Stimulated activated effector memory CD8-positive, alpha-beta T cell treated with anti-CD3 and anti-CD28 coated beads, Interleukin-12 subunit alpha, Interleukin-12 subunit beta, amount 100 ng/mL, for 72 hours (primary cell): ENCODE data around the gene ARHGEF16.

Source experiments
- ATAC-seq: fragments of 150-1000 bp; cut with Tn5 transposase; 2 replicates; pipeline ENCODE4 v1.10.0; 2021
- DNase-seq, 2 donors: peaks; one replicate each; pipeline ENCODE4 v3.0.0; 2021 to 2022; ENCODE audit warnings: low spot score in 2 of 2
- H3K27ac Mint-ChIP-seq: one replicate; pipeline ENCODE4 v1.8.0; 2022; ENCODE audit warnings: mild to moderate bottlenecking, mixed read lengths
- H3K36me3 Mint-ChIP-seq: one replicate; pipeline ENCODE4 v1.8.0; 2022; ENCODE audit warnings: mild to moderate bottlenecking, mixed read lengths
- H3K4me1 Mint-ChIP-seq: one replicate; pipeline ENCODE4 v1.8.0; 2022; ENCODE audit warnings: mixed read lengths
- H3K4me3 Mint-ChIP-seq: one replicate; pipeline ENCODE4 v1.8.0; 2022; ENCODE audit warnings: mild to moderate bottlenecking, mixed read lengths
- H3K9me3 Mint-ChIP-seq: one replicate; pipeline ENCODE4 v1.8.0; 2022; ENCODE audit warnings: mixed read lengths

ARHGEF16 gene

DNA sequence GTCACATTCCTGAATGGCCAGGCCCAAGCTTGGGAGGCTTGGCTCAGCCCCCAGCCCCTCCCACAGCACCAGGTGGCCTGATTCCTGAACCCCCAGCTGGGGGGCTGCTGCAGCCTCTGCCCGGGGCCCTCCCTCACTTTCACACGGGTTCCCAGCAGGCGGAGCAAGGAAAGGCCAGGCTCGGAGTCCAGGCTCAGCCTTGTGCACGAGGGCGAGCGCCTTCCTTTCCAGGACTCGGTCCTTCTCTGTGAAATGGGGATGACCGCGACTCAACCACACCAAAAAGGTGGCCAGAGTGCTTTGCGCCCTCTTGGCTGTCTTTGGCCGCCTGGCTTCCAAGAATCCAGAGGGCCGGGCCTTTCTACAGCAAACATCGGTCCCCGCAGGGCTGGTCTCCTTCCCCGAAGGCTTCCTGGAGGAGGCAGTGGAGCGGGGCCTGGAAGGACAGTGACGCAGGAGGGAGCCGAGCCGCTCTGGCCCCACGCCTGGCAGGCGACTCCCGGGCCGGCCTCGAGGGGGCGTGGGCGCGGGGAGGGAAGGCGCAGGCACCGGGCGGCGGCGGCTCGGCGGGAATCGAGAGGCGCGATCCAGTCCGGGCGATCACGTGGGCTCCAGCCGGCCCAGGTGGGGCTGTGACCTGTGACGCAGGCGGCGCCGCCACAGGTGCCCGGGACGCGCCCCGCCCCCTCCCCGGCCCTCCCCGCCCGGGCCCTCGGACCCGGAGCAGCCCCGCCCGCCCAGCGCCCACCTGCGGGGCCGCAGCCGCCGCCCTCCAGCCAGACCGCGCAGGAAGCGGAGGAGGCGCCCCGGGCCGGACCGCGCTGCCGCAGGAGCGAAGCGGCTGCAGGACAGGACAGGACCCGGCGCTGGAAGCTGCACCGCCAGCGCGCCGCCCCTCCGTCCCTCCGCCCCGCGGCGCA lies at the start of gene ARHGEF16:
Gene ARHGEF16 (plus strand): TSS at position 775 of the 920 bp plus-strand sequence. CDS start 8,420 bp downstream, outside the sequence.
- Mint-ChIP-seq H3K36me3 (no peaks in the 10 kb centered on the region), H3K27ac (no peak within 1 kb of the TSS), H3K9me3 (no peaks in the 10 kb centered on the region), H3K4me3 (peak within 1 kb of the TSS; percentile 56), H3K4me1 (no peaks in the 10 kb centered on the region)
- DNase-seq (no peak), ATAC-seq (peak; percentile 19)

DNA sequence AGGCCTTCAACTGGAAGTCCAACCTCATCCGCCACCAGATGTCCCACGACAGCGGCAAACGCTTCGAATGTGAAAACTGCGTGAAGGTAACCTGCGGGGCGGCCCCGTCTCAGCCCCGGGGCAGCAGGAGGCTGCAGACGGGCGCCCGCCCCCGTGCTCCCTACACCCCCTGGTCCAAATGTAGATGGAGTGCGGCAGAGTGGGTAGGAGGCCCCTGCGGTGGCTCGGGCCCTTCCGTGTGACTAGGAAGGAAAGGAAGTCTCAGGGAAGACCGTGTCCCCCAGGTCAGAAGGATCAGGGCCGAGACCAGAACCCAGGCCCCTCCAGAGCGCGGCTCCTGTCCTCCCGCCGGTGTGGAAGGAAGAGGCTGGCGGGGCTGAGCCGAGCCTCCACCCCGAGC lies 49.7 kb upstream of the ARHGEF16 start:
- no peak for ATAC-seq
- no peaks in the 10 kb centered on the region for H3K36me3 Mint-ChIP-seq
- no peak overlapping the region for H3K4me3 Mint-ChIP-seq
- no peak for DNase-seq
- no peaks in the 10 kb centered on the region for H3K9me3 Mint-ChIP-seq
- no peaks in the 10 kb centered on the region for H3K4me1 Mint-ChIP-seq
- H3K27ac Mint-ChIP-seq: no peak overlapping the region

DNA sequence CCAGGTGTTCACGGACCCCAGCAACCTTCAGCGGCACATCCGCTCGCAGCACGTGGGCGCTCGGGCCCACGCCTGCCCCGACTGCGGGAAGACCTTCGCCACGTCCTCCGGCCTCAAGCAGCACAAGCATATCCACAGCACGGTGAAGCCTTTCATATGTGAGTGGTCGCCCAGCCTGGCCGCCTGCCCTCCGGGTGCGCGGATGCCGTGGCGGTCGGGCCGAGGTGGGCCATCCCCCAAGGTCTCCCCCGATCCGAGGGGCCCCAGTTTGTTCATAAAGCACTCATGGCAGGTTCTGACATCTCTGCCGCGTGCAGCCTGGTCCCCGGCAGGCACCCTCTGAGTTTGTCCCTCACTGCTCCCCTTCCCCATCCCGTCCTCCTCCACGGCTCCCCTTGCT lies 49.0 kb upstream of the ARHGEF16 start:
- H3K4me1 Mint-ChIP-seq: no peaks in the 10 kb centered on the region

DNA sequence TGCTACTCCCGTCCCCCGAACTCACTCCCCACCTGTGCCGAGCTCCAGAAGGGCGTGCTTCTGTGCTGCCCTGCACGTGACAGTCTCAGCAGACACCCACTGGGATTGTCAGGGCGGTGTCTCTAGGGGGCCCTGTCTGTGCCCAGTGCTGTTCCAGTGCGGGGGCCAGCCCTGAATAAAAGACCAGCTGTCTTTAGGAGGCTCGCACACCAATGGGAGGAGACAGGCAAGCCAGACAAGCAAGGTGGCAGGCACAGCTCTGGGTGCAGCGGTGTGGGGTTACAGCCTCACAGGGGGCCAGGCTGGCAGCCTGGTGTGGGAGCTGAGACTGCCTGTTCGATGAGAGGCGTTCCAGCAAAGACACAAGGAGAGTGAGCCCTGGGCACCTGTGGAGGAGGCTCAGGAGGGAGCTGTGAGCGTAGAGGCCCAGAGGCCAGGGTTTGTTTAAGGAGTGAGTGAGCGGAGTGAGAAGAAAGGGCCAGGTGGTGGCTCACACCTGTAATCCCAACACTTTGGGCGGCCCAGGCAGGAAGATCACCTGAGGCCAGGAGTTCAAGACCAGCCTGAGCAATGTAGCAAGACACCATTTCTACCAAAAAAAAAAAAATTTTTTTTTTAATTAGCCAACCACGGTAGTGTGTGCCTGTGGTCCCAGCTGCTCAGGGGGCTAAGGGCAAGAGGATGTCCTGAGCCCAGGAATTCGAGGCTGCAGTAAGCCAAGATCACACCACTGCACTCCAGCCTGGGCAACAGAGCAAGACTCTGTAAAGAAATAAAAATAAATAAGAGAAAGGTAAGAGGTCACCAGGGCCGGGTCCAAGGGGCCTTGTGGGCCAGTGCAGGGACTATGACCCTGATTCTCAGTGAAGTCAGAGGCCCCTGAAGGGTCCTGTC lies 48.2 kb upstream of the ARHGEF16 start:
- DNase-seq (no peak), ATAC-seq (no peak)
- H3K9me3 Mint-ChIP-seq: no peaks in the 10 kb centered on the region
- H3K27ac Mint-ChIP-seq: no peak overlapping the region
- no peaks in the 10 kb centered on the region for H3K4me1 Mint-ChIP-seq
- no peaks in the 10 kb centered on the region for H3K36me3 Mint-ChIP-seq
- H3K4me3 Mint-ChIP-seq: no peak overlapping the region

More for the DNA sequence above, 49.0 kb upstream of the ARHGEF16 start:
- Mint-ChIP-seq H3K4me3 (no peak overlapping the region), H3K9me3 (no peaks in the 10 kb centered on the region), H3K27ac (no peak overlapping the region), H3K36me3 (no peaks in the 10 kb centered on the region)
- DNase-seq (no peak), ATAC-seq (no peak)

DNA sequence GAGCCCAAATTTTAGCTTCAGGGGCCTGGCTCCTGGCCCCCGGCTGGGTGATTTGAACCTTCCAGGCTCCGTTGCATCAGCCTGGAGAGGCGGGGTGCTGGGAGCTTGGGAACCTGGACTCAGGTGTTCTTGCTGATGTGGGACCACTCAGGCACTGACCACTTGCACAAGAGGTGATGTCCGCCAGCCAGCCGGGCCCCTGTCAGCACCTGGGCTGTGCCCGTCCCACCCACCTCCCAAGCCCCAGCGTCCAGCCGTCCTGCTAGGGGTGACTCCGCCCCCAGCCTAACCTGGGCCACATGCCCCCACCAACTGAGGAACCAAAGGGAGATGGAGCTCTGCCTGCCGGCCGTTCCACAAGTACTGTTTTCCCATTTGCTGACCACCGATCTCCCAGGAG lies 47.4 kb upstream of the ARHGEF16 start:
- H3K27ac Mint-ChIP-seq: no peak overlapping the region
- no peak for DNase-seq
- no peaks in the 10 kb centered on the region for H3K4me1 Mint-ChIP-seq
- no peak overlapping the region for H3K4me3 Mint-ChIP-seq
- no peak for ATAC-seq
- no peaks in the 10 kb centered on the region for H3K36me3 Mint-ChIP-seq
- no peaks in the 10 kb centered on the region for H3K9me3 Mint-ChIP-seq

DNA sequence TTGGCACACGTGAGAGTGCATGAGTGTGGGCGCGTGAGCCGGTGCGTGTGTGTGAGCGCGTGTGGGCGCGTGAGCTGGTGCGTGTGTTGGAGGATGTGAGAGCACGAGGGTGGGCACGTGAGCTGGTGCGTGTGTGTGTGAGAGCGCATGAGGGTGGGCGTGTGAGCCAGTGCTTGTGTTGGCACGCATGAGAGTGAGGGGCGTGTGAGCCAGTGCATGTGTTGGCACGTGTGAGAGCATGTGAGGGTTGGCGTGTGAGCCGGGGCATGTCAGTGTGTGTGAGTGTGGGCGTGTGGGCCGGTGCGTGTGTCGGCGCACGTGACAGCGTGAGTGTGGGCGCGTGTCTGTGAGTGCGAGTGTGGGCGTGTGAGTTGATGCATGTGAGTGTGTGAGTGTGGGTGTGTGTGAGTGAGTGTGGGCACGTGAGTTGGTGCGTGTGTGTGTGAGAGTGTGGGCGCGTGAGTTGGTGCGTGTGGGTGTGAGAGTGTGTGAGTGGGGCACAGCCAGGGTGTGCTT lies 45.7 kb upstream of the ARHGEF16 start:
- H3K4me3 Mint-ChIP-seq: no peak overlapping the region
- ATAC-seq: no peak
- no peak overlapping the region for H3K27ac Mint-ChIP-seq
- H3K36me3 Mint-ChIP-seq: no peaks in the 10 kb centered on the region
- H3K9me3 Mint-ChIP-seq: no peaks in the 10 kb centered on the region
- DNase-seq: no peak
- no peaks in the 10 kb centered on the region for H3K4me1 Mint-ChIP-seq

DNA sequence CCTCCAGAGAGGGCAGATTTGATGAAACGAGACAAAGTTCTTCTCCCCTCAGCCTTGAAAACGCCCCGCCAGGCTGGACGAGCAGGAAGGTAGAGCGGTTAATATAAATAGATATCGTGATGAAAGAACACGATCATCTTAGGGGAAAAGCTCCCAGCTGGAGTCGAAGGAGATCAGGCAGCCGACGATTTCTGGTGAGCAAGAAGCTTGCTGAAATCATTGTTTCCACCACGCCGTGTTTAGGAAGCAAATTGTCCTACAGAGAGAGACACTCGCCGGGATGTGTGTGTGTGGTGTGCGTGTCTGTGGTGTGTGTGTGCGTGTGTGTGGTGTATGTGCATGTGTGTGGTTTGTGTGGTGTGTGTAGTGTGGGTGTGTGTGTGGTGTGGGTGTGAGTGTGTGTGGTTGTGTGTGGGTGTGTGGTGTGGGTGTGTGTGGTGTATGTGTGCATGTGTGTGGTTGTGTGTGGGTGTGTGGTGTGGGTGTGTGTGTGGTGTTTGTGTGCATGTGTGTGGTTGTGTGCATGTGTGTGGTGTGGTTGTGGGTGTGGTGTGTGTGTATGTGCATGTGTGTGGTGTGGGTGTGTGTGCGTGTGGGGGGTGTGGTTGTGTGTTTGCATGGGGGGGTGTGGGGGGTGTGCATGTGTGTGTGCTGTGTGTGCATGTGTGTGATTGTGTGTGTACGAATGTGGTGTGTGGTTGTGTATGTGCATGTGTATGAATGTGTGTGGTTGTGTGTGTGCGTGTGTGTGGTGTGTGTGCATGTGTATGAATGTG lies 44.9 kb upstream of the ARHGEF16 start:
- Mint-ChIP-seq H3K36me3 (no peaks in the 10 kb centered on the region), H3K4me1 (no peaks in the 10 kb centered on the region), H3K9me3 (no peaks in the 10 kb centered on the region), H3K27ac (no peak overlapping the region), H3K4me3 (no peak overlapping the region)
- DNase-seq: no peak
- ATAC-seq: no peak

DNA sequence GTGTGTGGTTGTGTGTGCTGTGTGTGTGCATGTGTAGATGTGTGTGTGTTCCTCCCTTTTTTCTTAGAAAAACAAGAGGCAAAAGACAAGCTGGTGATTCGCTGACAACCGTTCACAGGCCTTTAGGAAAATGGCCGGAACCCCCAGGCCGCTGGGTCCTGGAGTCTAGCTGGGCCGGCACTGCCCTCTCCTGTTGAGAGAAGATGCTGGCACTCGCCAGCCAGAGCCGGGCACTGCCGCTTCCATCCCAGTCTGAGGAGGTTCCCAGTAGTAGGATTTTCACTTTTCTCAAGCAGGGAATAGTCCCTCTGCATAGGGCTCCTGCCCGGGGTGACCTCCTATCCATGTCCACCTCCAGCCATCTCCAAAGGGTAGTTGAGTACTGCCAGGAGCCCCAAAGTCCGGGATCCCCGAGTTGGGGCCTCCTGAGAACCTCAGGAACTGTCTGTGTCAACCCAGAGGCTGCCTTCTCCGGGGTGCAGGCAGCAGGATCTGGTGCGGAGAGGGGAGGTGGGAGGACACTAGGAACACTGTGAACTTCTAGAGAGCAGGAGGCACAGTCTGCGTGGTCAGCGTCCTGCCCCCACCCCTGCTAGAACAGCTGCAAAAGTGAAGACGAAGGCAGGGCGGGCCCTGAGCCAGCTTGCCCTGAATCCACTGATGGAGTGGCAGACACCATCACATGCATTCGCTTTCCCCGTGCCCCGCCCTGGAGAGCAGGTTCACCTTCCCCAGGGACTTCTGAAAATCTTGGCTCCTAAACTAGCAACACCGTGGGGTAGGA lies 44.1 kb upstream of the ARHGEF16 start:
- ATAC-seq (no peak), DNase-seq (no peak)
- Mint-ChIP-seq H3K4me1 (no peaks in the 10 kb centered on the region), H3K4me3 (no peak overlapping the region), H3K27ac (no peak overlapping the region), H3K36me3 (no peaks in the 10 kb centered on the region), H3K9me3 (no peaks in the 10 kb centered on the region)

DNA sequence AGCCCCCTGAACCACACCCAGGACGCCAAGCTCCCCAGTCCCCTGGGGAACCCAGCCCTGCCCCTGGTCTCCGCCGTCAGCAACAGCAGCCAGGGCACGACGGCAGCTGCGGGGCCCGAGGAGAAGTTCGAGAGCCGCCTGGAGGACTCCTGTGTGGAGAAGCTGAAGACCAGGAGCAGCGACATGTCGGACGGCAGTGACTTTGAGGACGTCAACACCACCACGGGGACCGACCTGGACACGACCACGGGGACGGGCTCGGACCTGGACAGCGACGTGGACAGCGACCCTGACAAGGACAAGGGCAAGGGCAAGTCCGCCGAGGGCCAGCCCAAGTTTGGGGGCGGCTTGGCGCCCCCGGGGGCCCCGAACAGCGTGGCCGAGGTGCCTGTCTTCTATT lies 42.7 kb upstream of the ARHGEF16 start:
- Mint-ChIP-seq H3K4me1 (no peaks in the 10 kb centered on the region), H3K36me3 (no peaks in the 10 kb centered on the region), H3K4me3 (no peak overlapping the region), H3K27ac (no peak overlapping the region), H3K9me3 (peaks cover 4% of the 10 kb centered on the region)
- DNase-seq (no peak), ATAC-seq (no peak)

DNA sequence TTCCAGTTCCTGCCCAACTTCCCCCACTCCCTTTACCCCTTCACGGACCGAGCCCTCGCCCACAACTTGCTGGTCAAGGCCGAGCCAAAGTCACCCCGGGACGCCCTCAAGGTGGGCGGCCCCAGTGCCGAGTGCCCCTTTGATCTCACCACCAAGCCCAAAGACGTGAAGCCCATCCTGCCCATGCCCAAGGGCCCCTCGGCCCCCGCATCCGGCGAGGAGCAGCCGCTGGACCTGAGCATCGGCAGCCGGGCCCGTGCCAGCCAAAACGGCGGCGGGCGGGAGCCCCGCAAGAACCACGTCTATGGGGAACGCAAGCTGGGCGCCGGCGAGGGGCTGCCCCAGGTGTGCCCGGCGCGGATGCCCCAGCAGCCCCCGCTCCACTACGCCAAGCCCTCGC lies 42.1 kb upstream of the ARHGEF16 start:
- Mint-ChIP-seq H3K4me1 (no peaks in the 10 kb centered on the region), H3K36me3 (no peaks in the 10 kb centered on the region)

DNA sequence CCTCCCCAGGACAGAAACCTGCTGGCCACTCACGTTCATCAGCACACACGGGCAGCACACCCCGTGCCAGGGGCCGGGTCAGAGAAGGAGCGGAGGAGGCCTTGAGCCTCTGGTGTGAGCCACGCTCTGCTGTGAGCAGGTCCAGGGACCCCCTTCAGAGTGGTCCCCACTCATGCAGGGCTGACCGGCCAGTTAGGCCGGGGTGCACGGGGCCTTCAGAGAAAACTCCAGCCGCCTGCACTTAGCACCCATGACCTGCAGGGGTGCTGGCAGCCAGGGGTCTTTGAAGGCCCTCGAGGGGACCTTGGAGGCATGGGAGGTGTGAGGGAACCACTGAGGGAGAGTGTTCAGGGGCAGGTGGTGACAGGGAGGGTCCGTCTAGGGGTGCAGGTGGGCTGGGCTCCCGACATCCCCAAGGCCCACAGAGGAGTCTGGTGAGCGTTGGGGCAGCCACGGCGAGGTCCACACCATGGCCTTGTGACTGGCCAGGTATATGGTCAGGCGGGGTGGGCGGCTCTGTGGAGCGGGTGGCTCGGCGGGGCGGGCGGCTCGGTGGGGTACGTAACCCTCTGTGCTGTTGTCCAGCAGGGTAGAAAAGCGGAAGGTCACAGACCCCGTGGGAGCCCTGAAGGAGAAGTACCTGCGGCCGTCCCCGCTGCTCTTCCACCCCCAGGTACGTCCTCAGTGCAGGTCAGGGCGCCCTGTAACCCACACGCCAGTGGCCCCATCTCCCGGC lies 40.3 kb upstream of the ARHGEF16 start:
- Mint-ChIP-seq H3K9me3 (peaks cover 4% of the 10 kb centered on the region), H3K27ac (no peak overlapping the region), H3K4me1 (no peaks in the 10 kb centered on the region), H3K36me3 (no peaks in the 10 kb centered on the region), H3K4me3 (no peak overlapping the region)
- DNase-seq: no peak
- ATAC-seq: no peak

More for the DNA sequence above, 42.1 kb upstream of the ARHGEF16 start:
- DNase-seq (no peak), ATAC-seq (no peak)
- peaks cover 4% of the 10 kb centered on the region for H3K9me3 Mint-ChIP-seq
- no peak overlapping the region for H3K4me3 Mint-ChIP-seq
- no peak overlapping the region for H3K27ac Mint-ChIP-seq

DNA sequence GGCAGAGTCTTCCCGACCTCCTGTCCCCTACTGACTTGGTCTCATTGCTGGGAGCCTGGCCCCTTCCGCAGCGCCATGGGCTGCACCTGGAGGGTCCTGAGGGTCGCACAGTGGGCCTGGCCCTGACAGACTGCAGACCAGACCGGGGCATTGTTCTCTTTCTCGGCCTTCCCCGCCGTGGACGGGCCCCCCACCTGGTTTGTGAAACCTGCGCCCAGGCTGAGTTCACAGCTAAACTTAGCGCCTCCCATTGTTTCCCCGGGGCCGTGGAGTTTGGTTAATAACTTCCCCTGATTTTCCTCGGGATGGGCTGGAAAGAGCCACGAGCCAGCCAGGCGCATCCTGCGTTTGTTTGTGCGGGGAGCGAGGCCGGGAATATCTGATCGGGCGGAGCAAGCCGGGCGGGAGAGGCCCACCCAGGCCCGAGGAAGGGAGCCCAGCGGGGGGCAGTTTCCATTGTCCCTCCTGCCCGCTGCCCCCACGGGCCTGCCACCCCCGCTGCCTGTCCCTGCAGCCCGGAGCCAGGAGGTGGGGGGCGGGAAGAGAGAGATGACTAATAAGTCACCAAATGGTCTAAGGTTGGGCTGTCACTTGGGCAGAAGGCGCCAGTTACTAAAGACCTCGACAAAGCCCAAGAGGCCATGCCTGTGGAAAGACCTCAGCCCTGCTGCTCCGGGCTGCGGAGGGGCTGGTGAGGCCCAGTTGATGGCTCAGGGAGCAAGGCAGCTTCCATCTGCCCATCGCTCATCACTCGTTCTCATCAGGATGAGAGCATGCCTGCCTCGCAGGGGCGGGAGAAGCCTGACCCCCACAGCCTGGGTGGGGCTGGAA lies 39.0 kb upstream of the ARHGEF16 start:
- H3K9me3 Mint-ChIP-seq: peaks cover 4% of the 10 kb centered on the region
- DNase-seq: no peak
- no peaks in the 10 kb centered on the region for H3K36me3 Mint-ChIP-seq
- no peak for ATAC-seq
- H3K4me3 Mint-ChIP-seq: no peak overlapping the region
- no peaks in the 10 kb centered on the region for H3K4me1 Mint-ChIP-seq
- H3K27ac Mint-ChIP-seq: no peak overlapping the region

DNA sequence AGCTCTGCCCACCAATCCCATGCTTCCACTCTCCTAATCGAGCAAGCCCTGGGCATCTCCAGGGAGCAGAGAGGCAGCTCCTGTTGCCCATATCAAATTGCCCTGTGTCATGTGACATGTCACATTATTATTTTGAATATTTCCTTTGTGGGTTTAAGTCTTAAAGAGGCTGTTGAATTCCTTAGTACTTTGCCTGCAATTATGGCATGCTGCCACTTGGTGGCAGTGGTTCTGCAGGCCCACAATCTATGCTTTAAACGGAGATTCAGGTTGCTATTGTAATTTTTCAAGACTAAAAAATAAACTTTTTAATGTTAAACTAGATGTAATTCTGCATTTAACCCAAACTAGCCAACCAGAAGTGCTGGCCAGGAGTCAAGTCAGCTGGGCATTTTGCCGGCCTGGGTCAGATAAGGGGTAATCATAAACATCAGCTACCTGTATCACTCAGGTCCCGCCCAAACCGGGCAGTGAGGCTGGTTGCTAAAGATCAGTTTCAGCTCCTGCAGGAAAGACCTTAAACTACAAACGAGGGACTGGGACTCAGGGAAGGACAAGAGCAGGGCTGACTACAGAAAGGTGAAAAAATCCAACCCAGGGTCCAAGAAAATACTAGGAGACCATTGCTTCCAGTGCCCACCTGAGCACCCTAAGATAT lies 37.3 kb upstream of the ARHGEF16 start:
- H3K4me3 Mint-ChIP-seq: no peak overlapping the region
- H3K27ac Mint-ChIP-seq: no peak overlapping the region
- no peaks in the 10 kb centered on the region for H3K36me3 Mint-ChIP-seq
- peaks cover 4% of the 10 kb centered on the region for H3K9me3 Mint-ChIP-seq
- no peak for ATAC-seq
- peaks cover 7% of the 10 kb centered on the region for H3K4me1 Mint-ChIP-seq
- no peak for DNase-seq
